Measurements from ENCODE around the gene INPP4A. TPM values are rescaled to one million over a fixed set of nuclear protein-coding genes. Genes with fewer than 3 reads are reported as not detected.

Gene INPP4A
- total and polyA plus RNA-seq, 12 donors, result 3.8 to 31.2 (median 21.1) TPM

DNA sequence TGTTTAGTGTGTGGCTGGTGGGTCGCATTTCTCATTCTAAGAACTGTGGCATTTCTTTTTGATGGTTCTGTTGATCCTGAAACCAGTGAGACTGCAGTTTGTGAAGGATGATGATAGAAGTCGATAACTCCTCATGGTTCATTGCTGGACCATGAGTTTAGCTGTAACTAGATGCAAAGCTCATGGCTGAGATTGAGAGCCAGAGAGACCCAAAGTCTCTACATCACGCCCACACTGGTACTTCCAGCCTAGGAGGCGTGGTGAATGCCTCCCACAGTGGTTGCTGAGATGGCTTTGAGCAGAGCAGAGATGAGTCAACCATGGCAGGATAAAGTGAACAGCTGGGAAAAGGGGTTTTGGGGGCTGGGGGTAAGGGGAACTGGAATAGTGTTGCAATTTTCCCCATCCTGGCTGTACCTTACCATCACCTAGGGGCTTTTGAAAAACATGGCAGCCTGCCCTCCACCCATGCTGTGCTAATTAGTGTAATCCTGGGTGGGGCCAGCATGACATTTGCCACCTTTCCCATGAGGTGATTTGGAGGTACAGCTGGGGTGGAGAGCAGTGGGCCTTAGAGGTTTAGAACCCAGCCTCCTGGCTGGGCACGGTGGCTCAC lies 24.1 kb downstream of the INPP4A start:
- TF ChIP-seq, protein P1, sequence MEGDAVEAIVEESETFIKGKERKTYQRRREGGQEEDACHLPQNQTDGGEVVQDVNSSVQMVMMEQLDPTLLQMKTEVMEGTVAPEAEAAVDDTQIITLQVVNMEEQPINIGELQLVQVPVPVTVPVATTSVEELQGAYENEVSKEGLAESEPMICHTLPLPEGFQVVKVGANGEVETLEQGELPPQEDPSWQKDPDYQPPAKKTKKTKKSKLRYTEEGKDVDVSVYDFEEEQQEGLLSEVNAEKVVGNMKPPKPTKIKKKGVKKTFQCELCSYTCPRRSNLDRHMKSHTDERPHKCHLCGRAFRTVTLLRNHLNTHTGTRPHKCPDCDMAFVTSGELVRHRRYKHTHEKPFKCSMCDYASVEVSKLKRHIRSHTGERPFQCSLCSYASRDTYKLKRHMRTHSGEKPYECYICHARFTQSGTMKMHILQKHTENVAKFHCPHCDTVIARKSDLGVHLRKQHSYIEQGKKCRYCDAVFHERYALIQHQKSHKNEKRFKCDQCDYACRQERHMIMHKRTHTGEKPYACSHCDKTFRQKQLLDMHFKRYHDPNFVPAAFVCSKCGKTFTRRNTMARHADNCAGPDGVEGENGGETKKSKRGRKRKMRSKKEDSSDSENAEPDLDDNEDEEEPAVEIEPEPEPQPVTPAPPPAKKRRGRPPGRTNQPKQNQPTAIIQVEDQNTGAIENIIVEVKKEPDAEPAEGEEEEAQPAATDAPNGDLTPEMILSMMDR (IDR thresholded peaks at IDR 0.05), result no peak
- Histone ChIP-seq H3K4me3 (no peak overlapping the region), H3K4me1 (peaks cover 21 to 93% (median 53%) of the 10 kb centered on the region in 9 donors), H3K9me3 (no peaks in the 10 kb centered on the region), H3K36me3 (peaks cover 0 to 5% (median 0%) of the 10 kb centered on the region in 9 donors), H3K27ac (peak overlapping the region in 1 of 10 donors; percentile 89), H3K27me3 (no peaks in the 10 kb centered on the region)
- 92 to 98% methylated on average over 5 of the region's 5 CpGs for WGBS, 2 donors
- intact Hi-C loops (cut with DNase I), result no loop called here
- DNase-seq (no peak), ATAC-seq (no peak)

DNA sequence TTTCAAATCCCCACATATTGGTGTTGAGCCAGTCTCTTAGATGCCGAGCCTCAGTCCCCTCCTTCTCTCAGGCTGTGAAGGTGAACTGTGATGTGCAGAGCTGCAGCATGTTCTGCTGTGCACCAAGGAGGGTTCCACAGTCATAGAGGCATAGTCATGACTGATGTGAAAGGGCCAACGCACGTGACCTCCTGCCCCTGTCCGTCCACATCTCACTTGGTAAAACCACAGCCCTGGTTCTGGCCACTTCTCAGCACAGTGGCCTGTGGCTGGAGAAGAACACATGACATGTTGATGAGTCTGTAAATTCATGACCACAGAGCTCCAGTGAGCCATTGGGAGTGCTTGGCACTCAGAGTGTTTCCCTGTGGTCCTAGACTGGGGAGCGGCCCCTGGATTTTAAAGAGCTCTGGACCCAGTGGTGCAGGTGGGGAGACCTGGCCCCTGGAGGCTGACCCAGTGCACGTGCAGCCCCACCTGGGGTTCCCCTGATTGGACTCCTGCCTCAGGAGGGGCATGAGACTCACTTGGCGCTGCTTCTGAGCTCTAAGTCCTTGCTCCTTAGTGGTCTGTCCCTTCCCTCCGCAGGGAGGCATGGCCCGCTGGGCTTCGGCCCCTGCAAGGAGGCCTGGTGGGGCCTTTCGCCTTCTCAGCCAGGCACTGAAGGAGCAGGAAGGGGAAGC lies 25.3 kb downstream of the INPP4A start:
- ATAC-seq, result no peak
- peaks cover 15 to 93% (median 47%) of the 10 kb centered on the region in 9 donors for H3K4me1 ChIP-seq

DNA sequence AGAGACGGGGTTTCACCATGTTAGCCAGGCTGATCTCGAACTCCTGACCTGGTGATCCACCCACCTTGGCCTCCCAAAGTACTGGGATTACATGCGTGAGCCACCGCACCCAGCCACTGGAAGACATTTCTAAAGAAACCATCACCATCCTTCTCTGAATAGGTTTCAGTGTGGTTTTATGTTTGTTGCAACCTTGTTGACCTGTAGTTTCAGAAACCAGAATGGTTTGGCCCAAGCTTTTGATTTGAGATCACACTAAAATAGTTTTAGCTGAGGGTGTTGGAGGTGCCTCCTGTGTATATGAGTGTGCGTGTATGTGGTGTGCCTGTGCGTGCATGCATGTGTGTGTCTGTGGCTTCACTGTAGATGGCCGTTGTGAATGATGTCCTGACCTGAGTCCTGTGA lies 26.2 kb downstream of the INPP4A start:
- no peak for DNase-seq
- ATAC-seq, result no peak
- Histone ChIP-seq H3K4me1 (peaks cover 7 to 93% (median 41%) of the 10 kb centered on the region in 9 donors), H3K4me3 (no peak overlapping the region), H3K9me3 (no peaks in the 10 kb centered on the region), H3K36me3 (peaks cover 0 to 5% (median 0%) of the 10 kb centered on the region in 9 donors), H3K27ac (no peak overlapping the region), H3K27me3 (no peaks in the 10 kb centered on the region)
- 94% methylated on average over 7 of the region's 7 CpGs for WGBS, 2 donors
- TF ChIP-seq, protein P1 (IDR thresholded peaks at IDR 0.05), result no peak
- intact Hi-C loops (cut with DNase I), result no loop called here

More for the DNA sequence above, 25.3 kb downstream of the INPP4A start:
- TF ChIP-seq, protein P1 (IDR thresholded peaks at IDR 0.05), result no peak
- H3K27ac ChIP-seq, result peak overlapping the region in 1 of 10 donors; percentile 34
- H3K36me3 ChIP-seq, result peaks cover 0 to 5% (median 0%) of the 10 kb centered on the region in 9 donors
- H3K9me3 ChIP-seq, result no peaks in the 10 kb centered on the region
- no peak overlapping the region for H3K4me3 ChIP-seq
- H3K27me3 ChIP-seq, result no peaks in the 10 kb centered on the region
- intact Hi-C loops (cut with DNase I), result no loop called here
- WGBS, 2 donors, result 96% methylated on average over 11 of the region's 11 CpGs
- DNase-seq, result no peak

DNA sequence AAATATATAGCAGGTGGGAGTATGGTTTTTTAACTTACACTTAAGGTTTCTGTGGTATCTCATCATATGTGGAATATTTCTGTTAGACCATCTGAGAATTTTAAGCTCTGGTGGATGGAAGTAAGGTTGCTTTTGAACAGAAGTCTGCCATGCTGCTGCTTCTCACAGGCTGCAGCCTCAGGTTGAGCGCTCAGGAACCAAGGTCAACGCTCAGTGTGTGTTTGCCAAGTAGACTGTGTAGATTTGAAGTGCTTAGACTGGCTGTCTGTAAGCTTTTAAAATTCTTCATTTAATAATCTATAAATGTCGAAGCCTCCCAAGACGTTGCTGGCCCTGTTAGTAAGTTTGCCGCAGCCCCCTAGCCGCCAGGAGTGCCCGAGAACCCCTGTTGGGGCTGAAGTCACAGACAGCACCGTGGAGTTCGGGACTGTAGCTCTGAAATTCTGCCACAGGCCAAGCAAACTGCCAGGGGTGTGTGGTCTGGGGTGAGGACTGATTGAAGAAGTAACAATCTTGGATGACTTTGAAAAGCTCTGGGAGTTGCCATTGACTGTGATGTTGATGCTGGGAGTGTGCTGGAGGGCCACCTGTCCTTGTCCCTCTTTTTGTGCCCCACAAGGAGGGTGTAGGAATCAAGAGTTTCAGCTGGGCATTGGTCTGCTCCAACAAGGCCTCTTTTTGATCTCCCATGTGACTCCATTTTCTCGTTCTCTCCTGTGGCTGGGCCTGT lies 26.9 kb downstream of the INPP4A start:
- Histone ChIP-seq H3K9me3 (no peaks in the 10 kb centered on the region), H3K4me3 (no peak overlapping the region), H3K36me3 (peaks cover 0 to 5% (median 0%) of the 10 kb centered on the region in 9 donors), H3K27ac (no peak overlapping the region), H3K27me3 (no peaks in the 10 kb centered on the region), H3K4me1 (peaks cover 4 to 93% (median 39%) of the 10 kb centered on the region in 9 donors)
- ATAC-seq, result no peak
- WGBS, 2 donors, result 82 to 86% methylated on average over 10 of the region's 10 CpGs
- no peak for DNase-seq
- TF ChIP-seq, protein P1 (IDR thresholded peaks at IDR 0.05), result no peak
- intact Hi-C loops (cut with DNase I), result no loop called here
